B cell (primary cell): Measurements from ENCODE around the gene ERP44. TPM values are rescaled to one million over a fixed set of nuclear protein-coding genes. Genes with fewer than 3 reads are reported as not detected.

Experiments used
- ATAC-seq: fragments of 200-7000 bp; cut with Tn5 transposase; one replicate; pipeline ENCODE4 v1.10.0; 2021; ENCODE audit warnings: low read depth, mild to moderate bottlenecking, moderate number of reproducible peaks, moderate library complexity
- CTCF ChIA-PET: fragments of 350-600 bp; sonication (Branson Sonifier 250); formaldehyde crosslinking; loops from one replicate; lab custom pipeline; 2021; ENCODE audit warnings: antibody characterized with exemption, inconsistent platforms; lab: Charles Lee
- POLR2A ChIA-PET: fragments of 350-600 bp; sonication (Branson Sonifier 250); formaldehyde crosslinking; loops from one replicate; lab custom pipeline; 2021; ENCODE audit warnings: antibody characterized with exemption; lab: Charles Lee
- DNase-seq: peaks from one replicate; pipeline ENCODE4 v3.0.0; 2013
- H2AFZ ChIP-seq: 2 replicates; pipeline ENCODE4 v1.6.1; 2012; ENCODE audit warnings: mild to moderate bottlenecking, low read depth, low read length; ENCODE audit not compliant: insufficient read depth, poor library complexity, severe bottlenecking
- H3K27ac ChIP-seq, 2 donors: 1 replicate in 1 of 2; 2 replicates in 1 of 2; pipeline ENCODE4 v1.5.1; 2012 to 2013; ENCODE audit warnings: low read length in 2 of 2, mild to moderate bottlenecking in 2 of 2, moderate library complexity in 1 of 2
- H3K27me3 ChIP-seq, 4 experiments: fragments of 200-600 bp in 1 of 4; sonication (generic) in 1 of 4; replicated peaks in 1 of 4; 1 replicate in 2 of 4; 2 replicates in 2 of 4; pipeline versions ENCODE4 v1.6.1 to v1.7.0; 2013 to 2016; ENCODE audit warnings: low read length in 3 of 4, mild to moderate bottlenecking in 2 of 4, mixed read lengths in 1 of 4, moderate library complexity in 1 of 4; ENCODE audit not compliant: insufficient read depth in 4 of 4, control insufficient read depth in 3 of 4; ENCODE audit errors: control extremely low read depth in 1 of 4
- H3K36me3 ChIP-seq, 2 experiments: replicated peaks in 1 of 2; 1 replicate in 1 of 2; 2 replicates in 1 of 2; pipeline versions ENCODE4 v1.6.1 to v1.7.1; 2013; ENCODE audit warnings: low read length in 1 of 2; ENCODE audit not compliant: insufficient read depth in 2 of 2, control insufficient read depth in 1 of 2; ENCODE audit errors: control extremely low read depth in 1 of 2, extremely low read depth in 1 of 2
- H3K4me1 ChIP-seq, 2 donors: fragments of 200-600 bp in 1 of 2; sonication (generic) in 1 of 2; 1 replicate in 1 of 2; 2 replicates in 1 of 2; pipeline versions ENCODE4 v1.5.1 to v1.6.1; 2013 to 2017; ENCODE audit warnings: low read length in 2 of 2; ENCODE audit not compliant: control insufficient read depth in 2 of 2, insufficient read depth in 2 of 2
- H3K4me2 ChIP-seq: replicated peaks from 2 replicates; pipeline ENCODE3; 2012; ENCODE audit warnings: mild to moderate bottlenecking, low read depth, low read length; ENCODE audit not compliant: poor library complexity, severe bottlenecking
- H3K4me3 ChIP-seq, 5 experiments: fragments of 200-600 bp in 1 of 5; sonication (generic) in 1 of 5; 1 replicate in 3 of 5; 2 replicates in 2 of 5; pipeline versions ENCODE4 v1.5.1 to v1.7.0; 2011 to 2016; ENCODE audit warnings: low read length in 4 of 5, mild to moderate bottlenecking in 4 of 5, low read depth in 2 of 5, control low read depth in 1 of 5, moderate library complexity in 1 of 5; ENCODE audit not compliant: insufficient read depth in 1 of 5; ENCODE audit errors: control extremely low read depth in 1 of 5, extremely low read depth in 1 of 5
- H3K79me2 ChIP-seq: fragments of 200-600 bp; sonication (generic); one replicate; pipeline ENCODE4 v1.6.0; 2016; ENCODE audit warnings: low read length; ENCODE audit not compliant: control insufficient read depth, insufficient read depth
- H3K9ac ChIP-seq: fragments of 200-600 bp; sonication (generic); 2 replicates; pipeline ENCODE4 v1.6.1; 2017; ENCODE audit warnings: mild to moderate bottlenecking, low read length, moderate library complexity
- H3K9me3 ChIP-seq, 3 donors: one replicate each; pipeline versions ENCODE4 v1.6.1 to v1.7.1; 2013; ENCODE audit warnings: low read length in 2 of 3; ENCODE audit not compliant: control insufficient read depth in 2 of 3, insufficient read depth in 1 of 3; ENCODE audit errors: control extremely low read depth in 1 of 3
- H4K20me1 ChIP-seq: 2 replicates; pipeline ENCODE4 v1.6.0; 2012; ENCODE audit warnings: mild to moderate bottlenecking, low read length; ENCODE audit not compliant: insufficient read depth, control insufficient read depth, poor library complexity, severe bottlenecking
- H3K27ac Mint-ChIP-seq: one replicate; pipeline ENCODE4 v1.8.0; 2021; ENCODE audit warnings: mixed read lengths
- H3K27me3 Mint-ChIP-seq: one replicate; pipeline ENCODE4 v1.8.0; 2021; ENCODE audit warnings: mixed read lengths
- H3K4me1 Mint-ChIP-seq: one replicate; pipeline ENCODE4 v1.8.0; 2021; ENCODE audit warnings: mixed read lengths
- H3K4me3 Mint-ChIP-seq: one replicate; pipeline ENCODE4 v1.8.0; 2021; ENCODE audit warnings: mixed read lengths
- H3K9me3 Mint-ChIP-seq: one replicate; pipeline ENCODE4 v1.8.0; 2022; ENCODE audit warnings: mixed read lengths; ENCODE audit not compliant: insufficient read depth
- EZH2 ChIP-seq: IDR thresholded peaks from 2 replicates; pipeline ENCODE4 v1.6.1; 2012; ENCODE audit warnings: borderline replicate concordance, low read depth, mild to moderate bottlenecking, moderate library complexity, low read length; ENCODE audit not compliant: insufficient read depth, poor library complexity, severe bottlenecking
- WGBS: methylation state at CpG from one replicate; pipeline ENCODE4 v1.1.5; 2013; ENCODE audit warnings: missing lambda C conversion rate; ENCODE audit not compliant: insufficient coverage; 5-methylcytosine and 5-hydroxymethylcytosine counted together
- intact Hi-C: fragments of 100-400 bp; cut with micrococcal nuclease; formaldehyde crosslinking; loops from one replicate; pipeline ENCODE4 v1.10.0; 2022
- polyA plus RNA-seq: library from polyadenylated mRNA; depleted of rRNA; stranded (reverse); fragments of >200 nt; gene quantifications from 2 replicates; pipeline ENCODE4 v1.2.3, GENCODE V29; 2012
- total RNA-seq, 2 donors: library from RNA; stranded (reverse); fragments of 120-200 nt in 1 of 2; gene quantifications; 1 replicate in 1 of 2; 2 replicates in 1 of 2; pipeline versions ENCODE4 v1.2.3 to v1.2.4, GENCODE V29; 2013 to 2022
- TF ChIP-seq, protein P1 (sequence below): fragments of 200-600 bp; IDR thresholded peaks from one replicate; pipeline ENCODE4 v1.8.0; 2022; ENCODE audit warnings: antibody characterized with exemption, mild to moderate bottlenecking

Gene ERP44
- total and polyA plus RNA-seq, 2 donors (not counting 1 experiment from before 2014, with no cell fraction given), result 10.5 to 18.4 TPM

DNA sequence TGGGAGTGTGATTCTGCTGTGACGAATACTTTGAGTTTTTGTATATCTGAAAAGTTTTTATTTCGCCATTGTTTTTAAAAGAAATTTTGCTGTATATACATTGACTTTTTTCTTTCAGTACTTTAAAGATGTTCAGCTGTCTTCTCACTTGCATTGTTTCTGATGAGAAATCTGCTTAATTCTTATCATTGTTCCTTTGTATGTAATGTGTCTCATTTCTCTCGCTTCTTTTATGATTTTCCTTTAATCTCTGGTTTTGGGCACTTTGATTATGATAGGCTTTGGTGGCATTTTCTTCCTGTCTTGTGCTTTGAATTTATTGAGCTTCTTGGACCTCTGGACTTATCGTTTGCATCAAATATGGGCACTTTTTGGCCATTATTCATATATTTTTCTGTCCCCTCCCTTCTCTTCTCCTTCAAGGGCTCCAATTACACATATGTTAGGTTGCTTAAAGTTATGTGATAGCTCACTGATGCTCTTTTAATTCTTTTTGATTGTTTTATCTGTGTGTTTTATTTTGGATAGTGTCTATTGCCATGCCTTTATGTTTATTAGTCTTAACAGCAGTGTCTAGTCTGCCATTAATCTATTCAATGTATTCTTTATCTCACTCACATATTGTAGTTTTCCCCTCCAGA is 161.7 kb downstream of the ERP44 start:
- Histone ChIP-seq H3K9me3 (peaks cover 0 to 9% (median 2%) of the 10 kb centered on the region in 3 donors), H2AFZ (no peak overlapping the region), H3K9ac (no peak overlapping the region), H4K20me1 (peaks cover 3% of the 10 kb centered on the region), H3K36me3 (peaks cover 4 to 7% of the 10 kb centered on the region in 2 experiments), H3K79me2 (peaks cover 11% of the 10 kb centered on the region), H3K27ac (no peak overlapping the region), H3K4me3 (no peak overlapping the region), H3K27me3 (no peaks in the 10 kb centered on the region), H3K4me2 (no peak overlapping the region), H3K4me1 (no peaks in the 10 kb centered on the region)
- TF ChIP-seq EZH2, result no peak
- TF ChIP-seq, protein P1, sequence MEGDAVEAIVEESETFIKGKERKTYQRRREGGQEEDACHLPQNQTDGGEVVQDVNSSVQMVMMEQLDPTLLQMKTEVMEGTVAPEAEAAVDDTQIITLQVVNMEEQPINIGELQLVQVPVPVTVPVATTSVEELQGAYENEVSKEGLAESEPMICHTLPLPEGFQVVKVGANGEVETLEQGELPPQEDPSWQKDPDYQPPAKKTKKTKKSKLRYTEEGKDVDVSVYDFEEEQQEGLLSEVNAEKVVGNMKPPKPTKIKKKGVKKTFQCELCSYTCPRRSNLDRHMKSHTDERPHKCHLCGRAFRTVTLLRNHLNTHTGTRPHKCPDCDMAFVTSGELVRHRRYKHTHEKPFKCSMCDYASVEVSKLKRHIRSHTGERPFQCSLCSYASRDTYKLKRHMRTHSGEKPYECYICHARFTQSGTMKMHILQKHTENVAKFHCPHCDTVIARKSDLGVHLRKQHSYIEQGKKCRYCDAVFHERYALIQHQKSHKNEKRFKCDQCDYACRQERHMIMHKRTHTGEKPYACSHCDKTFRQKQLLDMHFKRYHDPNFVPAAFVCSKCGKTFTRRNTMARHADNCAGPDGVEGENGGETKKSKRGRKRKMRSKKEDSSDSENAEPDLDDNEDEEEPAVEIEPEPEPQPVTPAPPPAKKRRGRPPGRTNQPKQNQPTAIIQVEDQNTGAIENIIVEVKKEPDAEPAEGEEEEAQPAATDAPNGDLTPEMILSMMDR, result no peak
- H3K27me3 Mint-ChIP-seq, result no peaks in the 10 kb centered on the region
- H3K9me3 Mint-ChIP-seq, result peaks cover 7% of the 10 kb centered on the region
- H3K4me3 Mint-ChIP-seq, result no peak overlapping the region
- ATAC-seq (no peak), DNase-seq (no peak)
- no CpG with 5 or more reads among the region's 4 CpGs for WGBS
- H3K27ac Mint-ChIP-seq, result no peak overlapping the region
- no peaks in the 10 kb centered on the region for H3K4me1 Mint-ChIP-seq
- ChIA-PET POLR2A (no interaction called here), CTCF (no interaction called here)
- intact Hi-C loops, result no loop called here

- Histone ChIP-seq H3K79me2 (peaks cover 32% of the 10 kb centered on the region), H3K27ac (no peak overlapping the region), H3K27me3 (no peaks in the 10 kb centered on the region), H3K4me1 (no peaks in the 10 kb centered on the region), H3K9me3 (peaks cover 0 to 4% (median 3%) of the 10 kb centered on the region in 3 donors), H2AFZ (no peak overlapping the region), H3K9ac (no peak overlapping the region), H3K4me3 (no peak overlapping the region), H3K4me2 (no peak overlapping the region), H3K36me3 (peaks cover 0 to 13% of the 10 kb centered on the region in 2 experiments), H4K20me1 (peaks cover 7% of the 10 kb centered on the region)
- H3K27me3 Mint-ChIP-seq, result no peaks in the 10 kb centered on the region
- 100% methylated on average over 5 of the region's 6 CpGs for WGBS
- no peak for TF ChIP-seq EZH2
- TF ChIP-seq, protein P1, result no peak
- intact Hi-C loops, result no loop called here
- H3K4me1 Mint-ChIP-seq, result no peaks in the 10 kb centered on the region
- H3K4me3 Mint-ChIP-seq, result no peak overlapping the region
- H3K9me3 Mint-ChIP-seq, result peaks cover 3% of the 10 kb centered on the region
- DNase-seq, result no peak
- H3K27ac Mint-ChIP-seq, result no peak overlapping the region
- ChIA-PET CTCF (interaction anchor here (0.7 kb wide), 1 partner anchor 12 kb away, joined by 3 read pairs; no protein-coding TSS in a partner anchor), POLR2A (no interaction called here)
- no peak for ATAC-seq
Measured at GRCh38 chr9:99931155-99931840, 167.5 kb downstream of the ERP44 start.
